NT2/D1 (cell line): ENCODE results near the gene ACTR3.

Source experiments
- SUZ12 ChIP-seq: IDR thresholded peaks from 2 replicates; pipeline ENCODE4 v1.6.1; 2011; ENCODE audit not compliant: insufficient read length, insufficient read depth; ENCODE audit errors: extremely low read depth
- YY1 ChIP-seq: IDR thresholded peaks from 2 replicates; pipeline ENCODE4 v1.6.1; 2011; ENCODE audit not compliant: insufficient read length, insufficient read depth
- ZNF274 ChIP-seq: IDR thresholded peaks from 2 replicates; pipeline ENCODE4 v1.6.1; 2011; ENCODE audit warnings: mild to moderate bottlenecking, low read depth, low read length

- TF ChIP-seq SUZ12 (no peak), ZNF274 (no peak), YY1 (no peak)
These were observed 87.3 kb downstream of the ACTR3 start for GRCh38 chr2:113977060-113977659.
